DND-41 (cell line): ENCODE data around the gene CD79B.

Experiments used
- CTCF ChIP-seq: IDR thresholded peaks from 2 replicates; pipeline ENCODE4 v1.5.1; 2012; ENCODE audit warnings: borderline replicate concordance, low read length, moderate library complexity, mild to moderate bottlenecking; ENCODE audit not compliant: poor library complexity, severe bottlenecking; ENCODE audit errors: extremely low read depth
- EZH2 ChIP-seq: IDR thresholded peaks from 3 replicates; pipeline ENCODE4 v1.6.1; 2012; ENCODE audit warnings: borderline replicate concordance, low read depth, mild to moderate bottlenecking, moderate library complexity, low read length, inconsistent platforms; ENCODE audit not compliant: severe bottlenecking

DNA sequence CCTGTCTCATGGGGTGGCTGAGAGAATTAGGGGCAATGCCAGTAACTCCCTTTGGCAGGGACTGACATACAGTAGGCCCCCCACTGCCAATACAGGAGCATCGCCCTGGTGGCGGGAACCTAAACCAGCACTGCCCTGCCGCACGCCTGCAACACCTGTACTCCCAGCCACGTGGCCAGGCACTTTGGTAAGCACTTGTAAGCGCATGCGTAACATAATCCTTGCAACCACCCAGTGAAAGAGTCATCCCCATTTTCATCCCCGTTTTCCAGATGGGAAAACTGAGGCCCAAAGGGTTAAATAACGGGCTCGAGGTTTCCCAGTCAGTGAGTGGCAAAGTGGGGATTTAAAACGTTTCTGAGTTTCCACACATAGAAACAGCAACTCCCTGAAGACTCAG is 23.1 kb upstream of the CD79B start:
- TF ChIP-seq CTCF (no peak), EZH2 (no peak)
